ENCODE measurements around the gene LDLRAD3.

DNA sequence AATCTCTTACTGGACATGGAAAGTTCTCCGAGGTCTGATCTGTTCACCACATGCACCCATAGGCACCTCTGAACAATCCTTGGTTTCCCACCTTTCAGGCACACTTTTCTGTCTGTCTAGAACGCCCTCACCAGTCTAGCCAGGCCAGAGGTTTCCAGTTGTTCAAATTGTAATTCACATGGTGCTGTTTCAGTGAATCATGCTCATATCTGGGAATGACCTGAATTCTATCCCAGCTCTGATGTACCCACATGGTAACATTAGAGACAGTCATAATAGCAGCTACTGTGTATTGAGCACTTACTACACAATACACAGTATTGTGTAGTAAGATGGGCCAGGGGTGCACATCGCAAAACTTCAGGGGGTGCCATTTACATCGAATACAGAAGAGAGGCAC is 207.1 kb downstream of the LDLRAD3 start:
- TF ChIP-seq, protein P1, sequence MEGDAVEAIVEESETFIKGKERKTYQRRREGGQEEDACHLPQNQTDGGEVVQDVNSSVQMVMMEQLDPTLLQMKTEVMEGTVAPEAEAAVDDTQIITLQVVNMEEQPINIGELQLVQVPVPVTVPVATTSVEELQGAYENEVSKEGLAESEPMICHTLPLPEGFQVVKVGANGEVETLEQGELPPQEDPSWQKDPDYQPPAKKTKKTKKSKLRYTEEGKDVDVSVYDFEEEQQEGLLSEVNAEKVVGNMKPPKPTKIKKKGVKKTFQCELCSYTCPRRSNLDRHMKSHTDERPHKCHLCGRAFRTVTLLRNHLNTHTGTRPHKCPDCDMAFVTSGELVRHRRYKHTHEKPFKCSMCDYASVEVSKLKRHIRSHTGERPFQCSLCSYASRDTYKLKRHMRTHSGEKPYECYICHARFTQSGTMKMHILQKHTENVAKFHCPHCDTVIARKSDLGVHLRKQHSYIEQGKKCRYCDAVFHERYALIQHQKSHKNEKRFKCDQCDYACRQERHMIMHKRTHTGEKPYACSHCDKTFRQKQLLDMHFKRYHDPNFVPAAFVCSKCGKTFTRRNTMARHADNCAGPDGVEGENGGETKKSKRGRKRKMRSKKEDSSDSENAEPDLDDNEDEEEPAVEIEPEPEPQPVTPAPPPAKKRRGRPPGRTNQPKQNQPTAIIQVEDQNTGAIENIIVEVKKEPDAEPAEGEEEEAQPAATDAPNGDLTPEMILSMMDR (IDR thresholded peaks at IDR 0.05; ENCODE audit: low read depth, low read length, poor library complexity, severe bottlenecking), result no peak
- TF ChIP-seq EZH2phosphoT487 (IDR thresholded peaks at IDR 0.05; ENCODE audit: borderline replicate concordance, low read length), result no peak

All from DOHH2 (cell line).